WTC11 (cell line): ENCODE measurements around the gene EN2. TPM values are rescaled to one million over a fixed set of nuclear protein-coding genes. Genes with fewer than 3 reads are reported as not detected.

Source experiments
- ATAC-seq: fragments of 200-7000 bp; cut with Tn5 transposase; 2 replicates; pipeline ENCODE4 v1.10.0; 2021; ENCODE audit warnings: mild to moderate bottlenecking, moderate library complexity
- CTCF ChIA-PET: fragments of 300-600 bp; sonication (Branson Sonifier 250); formaldehyde crosslinking; loops from one replicate; lab custom pipeline; 2021; ENCODE audit warnings: antibody characterized with exemption; lab: Charles Lee
- POLR2A ChIA-PET: fragments of 350-600 bp; sonication (Branson Sonifier 250); formaldehyde crosslinking; loops from one replicate; lab custom pipeline; 2021; ENCODE audit warnings: antibody characterized with exemption; lab: Charles Lee
- DNase-seq: peaks from one replicate; pipeline ENCODE4 v3.0.0; 2021; ENCODE audit warnings: low spot score
- H3K27ac Mint-ChIP-seq: 2 replicates; pipeline ENCODE4 v1.8.0; 2021; ENCODE audit warnings: mixed read lengths
- H3K27me3 Mint-ChIP-seq: 2 replicates; pipeline ENCODE4 v1.8.0; 2021; ENCODE audit warnings: low read depth, mild to moderate bottlenecking, moderate library complexity, mixed read lengths
- H3K36me3 Mint-ChIP-seq: 2 replicates; pipeline ENCODE4 v1.8.0; 2021; ENCODE audit warnings: mixed read lengths
- H3K4me1 Mint-ChIP-seq: 2 replicates; pipeline ENCODE4 v1.8.0; 2022; ENCODE audit warnings: mixed read lengths
- H3K4me3 Mint-ChIP-seq: 2 replicates; pipeline ENCODE4 v1.8.0; 2021; ENCODE audit warnings: mild to moderate bottlenecking, moderate library complexity, mixed read lengths
- H3K9me3 Mint-ChIP-seq: 2 replicates; pipeline ENCODE4 v1.8.0; 2021; ENCODE audit warnings: mixed read lengths
- FOXP1 ChIP-seq: sonication (generic); formaldehyde crosslinking; IDR thresholded peaks from 2 replicates; pipeline ENCODE4 v1.8.0; 2022; ENCODE audit warnings: missing genetic modification reagents, mild to moderate bottlenecking, moderate library complexity, borderline replicate concordance
- GABPB1 ChIP-seq: sonication (generic); formaldehyde crosslinking; IDR thresholded peaks from 2 replicates; pipeline ENCODE4 v1.8.1; 2023; ENCODE audit warnings: mild to moderate bottlenecking, missing genetic modification reagents
- KAT7 ChIP-seq: sonication (generic); formaldehyde crosslinking; IDR thresholded peaks from 2 replicates; pipeline ENCODE4 v1.8.1; 2023; ENCODE audit warnings: missing genetic modification reagents, mild to moderate bottlenecking, borderline replicate concordance
- NFE2L1 ChIP-seq: sonication (generic); formaldehyde crosslinking; IDR thresholded peaks from 2 replicates; pipeline ENCODE4 v1.8.1; 2023; ENCODE audit warnings: missing genetic modification reagents
- NR1H2 ChIP-seq: sonication (generic); formaldehyde crosslinking; IDR thresholded peaks from 2 replicates; pipeline ENCODE4 v1.9.0; 2021; ENCODE audit warnings: mild to moderate bottlenecking, moderate library complexity, missing genetic modification reagents
- NR2C2 ChIP-seq: sonication (generic); formaldehyde crosslinking; IDR thresholded peaks from 2 replicates; pipeline ENCODE4 v1.8.0; 2022; ENCODE audit warnings: mild to moderate bottlenecking, missing genetic modification reagents
- NR3C1 ChIP-seq: sonication (generic); formaldehyde crosslinking; conservative IDR thresholded peaks from 2 replicates; pipeline ENCODE4 v1.8.1; 2023; ENCODE audit warnings: low read depth, mild to moderate bottlenecking, missing genetic modification reagents
- PREB ChIP-seq: sonication (generic); formaldehyde crosslinking; IDR thresholded peaks from 2 replicates; pipeline ENCODE4 v1.8.1; 2022; ENCODE audit warnings: mild to moderate bottlenecking, missing genetic modification reagents, moderate library complexity, borderline replicate concordance
- RORB ChIP-seq: fragments of 250-450 bp; sonication (Bioruptor Pico); IDR thresholded peaks from 2 replicates; pipeline ENCODE4 v1.9.0; 2021; ENCODE audit warnings: mild to moderate bottlenecking
- SMAD3 ChIP-seq: sonication (generic); formaldehyde crosslinking; IDR thresholded peaks from 2 replicates; pipeline ENCODE4 v1.8.0; 2022; ENCODE audit warnings: missing genetic modification reagents, mild to moderate bottlenecking, borderline replicate concordance
- STAT6 ChIP-seq: sonication (generic); formaldehyde crosslinking; conservative IDR thresholded peaks from 2 replicates; pipeline ENCODE4 v1.8.1; 2023; ENCODE audit warnings: mild to moderate bottlenecking, low read depth, missing genetic modification reagents, moderate library complexity
- TCF7 ChIP-seq: sonication (generic); formaldehyde crosslinking; IDR thresholded peaks from 2 replicates; pipeline ENCODE4 v1.8.0; 2022; ENCODE audit warnings: mild to moderate bottlenecking, low read depth, missing genetic modification reagents, moderate library complexity
- TEAD4 ChIP-seq: sonication (generic); formaldehyde crosslinking; IDR thresholded peaks from 2 replicates; pipeline ENCODE4 v1.8.0; 2022; ENCODE audit warnings: mild to moderate bottlenecking, missing genetic modification reagents
- ZNF232 ChIP-seq: sonication (generic); formaldehyde crosslinking; IDR thresholded peaks from 2 replicates; pipeline ENCODE4 v1.8.0; 2022; ENCODE audit warnings: mild to moderate bottlenecking, missing genetic modification reagents
- ZNF263 ChIP-seq: sonication (generic); formaldehyde crosslinking; IDR thresholded peaks from 2 replicates; pipeline ENCODE4 v1.8.1; 2022; ENCODE audit warnings: low read depth, mild to moderate bottlenecking, moderate library complexity, missing genetic modification reagents
- ZNF423 ChIP-seq: fragments of 250-450 bp; sonication (Bioruptor Pico); IDR thresholded peaks from 2 replicates; pipeline ENCODE4 v2.1.2; 2022; ENCODE audit warnings: mild to moderate bottlenecking, moderate library complexity
- ZNF671 ChIP-seq: fragments of 250-450 bp; sonication (Bioruptor Pico); IDR thresholded peaks from 2 replicates; pipeline ENCODE4 v1.8.0; 2021; ENCODE audit warnings: mild to moderate bottlenecking
- total RNA-seq: library from RNA; stranded (reverse); gene quantifications from 3 replicates; pipeline ENCODE4 v1.2.3, GENCODE V29; 2021
- TF ChIP-seq, protein P1 (sequence below): sonication (generic); formaldehyde crosslinking; IDR thresholded peaks from 2 replicates; pipeline ENCODE4 v1.8.1; 2022; ENCODE audit warnings: missing genetic modification reagents, borderline replicate concordance
- TF ChIP-seq, protein P2 (sequence below): sonication (generic); formaldehyde crosslinking; IDR thresholded peaks from 2 replicates; pipeline ENCODE4 v1.8.1; 2023; ENCODE audit warnings: mild to moderate bottlenecking, moderate library complexity, missing genetic modification reagents
- TF ChIP-seq, protein P3 (sequence below): sonication (generic); formaldehyde crosslinking; IDR thresholded peaks from 2 replicates; pipeline ENCODE4 v1.8.0; 2022; ENCODE audit warnings: mild to moderate bottlenecking, missing genetic modification reagents
- TF ChIP-seq, protein P4 (sequence below): fragments of 250-450 bp; sonication (Bioruptor Pico); IDR thresholded peaks from 2 replicates; pipeline ENCODE4 v1.8.0; 2021; ENCODE audit warnings: mild to moderate bottlenecking

The EN2 gene
- total RNA-seq, 1 experiment from 2014 or later, result not detected

DNA sequence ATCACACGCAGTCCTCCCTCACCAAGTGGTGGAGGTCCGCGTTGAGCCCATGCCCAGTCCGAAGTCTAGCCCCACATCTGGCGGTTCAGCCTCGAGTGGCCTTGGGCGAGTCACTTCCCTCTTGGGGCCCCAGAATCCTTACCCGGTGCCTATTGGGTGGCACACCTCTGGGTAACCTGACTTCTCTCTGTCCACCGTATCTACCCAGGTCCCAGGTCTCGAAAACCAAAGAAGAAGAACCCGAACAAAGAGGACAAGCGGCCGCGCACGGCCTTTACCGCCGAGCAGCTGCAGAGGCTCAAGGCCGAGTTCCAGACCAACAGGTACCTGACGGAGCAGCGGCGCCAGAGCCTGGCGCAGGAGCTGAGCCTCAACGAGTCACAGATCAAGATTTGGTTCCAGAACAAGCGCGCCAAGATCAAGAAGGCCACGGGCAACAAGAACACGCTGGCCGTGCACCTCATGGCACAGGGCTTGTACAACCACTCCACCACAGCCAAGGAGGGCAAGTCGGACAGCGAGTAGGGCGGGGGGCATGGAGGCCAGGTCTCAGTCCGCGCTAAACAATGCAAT lies 4.3 kb downstream of the EN2 start:
- TF ChIP-seq TEAD4 (CRISPR knock-in tag), result no peak
- TF ChIP-seq ZNF232 (CRISPR knock-in tag), result no peak
- TF ChIP-seq PREB, result no peak
- TF ChIP-seq NR1H2 (CRISPR knock-in tag), result no peak
- TF ChIP-seq RORB (CRISPR knock-in tag), result no peak
- no peak for TF ChIP-seq ZNF671 (CRISPR knock-in tag)
- DNase-seq (no peak), ATAC-seq (no peak)
- H3K4me3 Mint-ChIP-seq, result no peak overlapping the region
- H3K4me1 Mint-ChIP-seq, result peaks cover 20% of the 10 kb centered on the region
- no peaks in the 10 kb centered on the region for H3K9me3 Mint-ChIP-seq
- no peaks in the 10 kb centered on the region for H3K36me3 Mint-ChIP-seq
- ChIA-PET POLR2A (interaction anchor here (0.6 kb wide), 1 partner anchor 1514 kb away, joined by 3 read pairs; no protein-coding TSS in a partner anchor), CTCF (interaction anchor here (0.7 kb wide), 1 partner anchor 82 kb away, joined by 3 read pairs; no protein-coding TSS in a partner anchor)
- H3K27me3 Mint-ChIP-seq, result peaks cover 96% of the 10 kb centered on the region
- no peak overlapping the region for H3K27ac Mint-ChIP-seq

- peaks cover 99% of the 10 kb centered on the region for H3K27me3 Mint-ChIP-seq
- no peaks in the 10 kb centered on the region for H3K9me3 Mint-ChIP-seq
- DNase-seq (no peak), ATAC-seq (no peak)
- TF ChIP-seq ZNF263 (peak; percentile 68; the same call in 1 of the 2 replicates), KAT7 (CRISPR knock-in tag) (no peak), FOXP1 (CRISPR knock-in tag) (peak; percentile 41; the same call in 1 of the 2 replicates)
- TF ChIP-seq, protein P1, sequence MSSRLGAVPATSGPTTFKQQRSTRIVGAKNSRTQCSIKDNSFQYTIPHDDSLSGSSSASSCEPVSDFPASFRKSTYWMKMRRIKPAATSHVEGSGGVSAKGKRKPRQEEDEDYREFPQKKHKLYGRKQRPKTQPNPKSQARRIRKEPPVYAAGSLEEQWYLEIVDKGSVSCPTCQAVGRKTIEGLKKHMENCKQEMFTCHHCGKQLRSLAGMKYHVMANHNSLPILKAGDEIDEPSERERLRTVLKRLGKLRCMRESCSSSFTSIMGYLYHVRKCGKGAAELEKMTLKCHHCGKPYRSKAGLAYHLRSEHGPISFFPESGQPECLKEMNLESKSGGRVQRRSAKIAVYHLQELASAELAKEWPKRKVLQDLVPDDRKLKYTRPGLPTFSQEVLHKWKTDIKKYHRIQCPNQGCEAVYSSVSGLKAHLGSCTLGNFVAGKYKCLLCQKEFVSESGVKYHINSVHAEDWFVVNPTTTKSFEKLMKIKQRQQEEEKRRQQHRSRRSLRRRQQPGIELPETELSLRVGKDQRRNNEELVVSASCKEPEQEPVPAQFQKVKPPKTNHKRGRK (CRISPR knock-in tag), result peak; percentile 97
- TF ChIP-seq, protein P2, sequence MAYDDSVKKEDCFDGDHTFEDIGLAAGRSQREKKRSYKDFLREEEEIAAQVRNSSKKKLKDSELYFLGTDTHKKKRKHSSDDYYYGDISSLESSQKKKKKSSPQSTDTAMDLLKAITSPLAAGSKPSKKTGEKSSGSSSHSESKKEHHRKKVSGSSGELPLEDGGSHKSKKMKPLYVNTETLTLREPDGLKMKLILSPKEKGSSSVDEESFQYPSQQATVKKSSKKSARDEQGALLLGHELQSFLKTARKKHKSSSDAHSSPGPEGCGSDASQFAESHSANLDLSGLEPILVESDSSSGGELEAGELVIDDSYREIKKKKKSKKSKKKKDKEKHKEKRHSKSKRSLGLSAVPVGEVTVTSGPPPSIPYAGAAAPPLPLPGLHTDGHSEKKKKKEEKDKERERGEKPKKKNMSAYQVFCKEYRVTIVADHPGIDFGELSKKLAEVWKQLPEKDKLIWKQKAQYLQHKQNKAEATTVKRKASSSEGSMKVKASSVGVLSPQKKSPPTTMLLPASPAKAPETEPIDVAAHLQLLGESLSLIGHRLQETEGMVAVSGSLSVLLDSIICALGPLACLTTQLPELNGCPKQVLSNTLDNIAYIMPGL (CRISPR knock-in tag), result no peak
- ChIA-PET CTCF (no interaction called here), POLR2A (no interaction called here)
- no peak overlapping the region for H3K4me3 Mint-ChIP-seq
- no peaks in the 10 kb centered on the region for H3K36me3 Mint-ChIP-seq
- peaks cover 24% of the 10 kb centered on the region for H3K4me1 Mint-ChIP-seq
- H3K27ac Mint-ChIP-seq, result no peak overlapping the region
Measured at GRCh38 chr7:155463114-155463811, 5.3 kb downstream of the EN2 start.

DNA sequence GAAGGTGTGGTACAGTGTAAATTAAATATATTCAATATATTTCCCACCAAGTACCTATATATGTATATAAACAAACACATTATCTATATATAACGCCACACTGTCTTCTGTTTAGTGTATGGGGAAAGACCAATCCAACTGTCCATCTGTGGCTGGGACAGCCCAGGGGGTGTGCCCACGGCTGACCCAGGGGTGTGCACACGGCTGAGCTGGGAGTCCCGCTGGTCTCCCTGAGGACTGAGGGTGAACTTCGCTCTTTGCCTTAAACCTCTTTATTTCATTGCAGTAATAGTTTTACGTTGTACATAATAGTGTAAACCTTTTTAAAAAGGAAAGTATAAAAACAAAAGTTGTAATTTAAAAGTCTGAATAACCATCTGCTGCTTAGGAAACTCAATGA lies 6.3 kb downstream of the EN2 start:
- ChIA-PET POLR2A (no interaction called here), CTCF (no interaction called here)
- H3K27ac Mint-ChIP-seq, result no peak overlapping the region
- DNase-seq (no peak), ATAC-seq (no peak)
- TF ChIP-seq ZNF423 (CRISPR knock-in tag), result no peak
- TF ChIP-seq NFE2L1 (CRISPR knock-in tag), result no peak
- TF ChIP-seq SMAD3 (CRISPR knock-in tag), result no peak
- TF ChIP-seq STAT6 (CRISPR knock-in tag), result no peak
- TF ChIP-seq FOXP1 (CRISPR knock-in tag), result no peak
- TF ChIP-seq, protein P3, sequence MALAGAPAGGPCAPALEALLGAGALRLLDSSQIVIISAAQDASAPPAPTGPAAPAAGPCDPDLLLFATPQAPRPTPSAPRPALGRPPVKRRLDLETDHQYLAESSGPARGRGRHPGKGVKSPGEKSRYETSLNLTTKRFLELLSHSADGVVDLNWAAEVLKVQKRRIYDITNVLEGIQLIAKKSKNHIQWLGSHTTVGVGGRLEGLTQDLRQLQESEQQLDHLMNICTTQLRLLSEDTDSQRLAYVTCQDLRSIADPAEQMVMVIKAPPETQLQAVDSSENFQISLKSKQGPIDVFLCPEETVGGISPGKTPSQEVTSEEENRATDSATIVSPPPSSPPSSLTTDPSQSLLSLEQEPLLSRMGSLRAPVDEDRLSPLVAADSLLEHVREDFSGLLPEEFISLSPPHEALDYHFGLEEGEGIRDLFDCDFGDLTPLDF (CRISPR knock-in tag), result no peak
- TF ChIP-seq NR3C1, result no peak
- TF ChIP-seq, protein P4, sequence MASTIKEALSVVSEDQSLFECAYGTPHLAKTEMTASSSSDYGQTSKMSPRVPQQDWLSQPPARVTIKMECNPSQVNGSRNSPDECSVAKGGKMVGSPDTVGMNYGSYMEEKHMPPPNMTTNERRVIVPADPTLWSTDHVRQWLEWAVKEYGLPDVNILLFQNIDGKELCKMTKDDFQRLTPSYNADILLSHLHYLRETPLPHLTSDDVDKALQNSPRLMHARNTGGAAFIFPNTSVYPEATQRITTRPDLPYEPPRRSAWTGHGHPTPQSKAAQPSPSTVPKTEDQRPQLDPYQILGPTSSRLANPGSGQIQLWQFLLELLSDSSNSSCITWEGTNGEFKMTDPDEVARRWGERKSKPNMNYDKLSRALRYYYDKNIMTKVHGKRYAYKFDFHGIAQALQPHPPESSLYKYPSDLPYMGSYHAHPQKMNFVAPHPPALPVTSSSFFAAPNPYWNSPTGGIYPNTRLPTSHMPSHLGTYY, result no peak
- no peak for TF ChIP-seq TCF7
- TF ChIP-seq GABPB1, result no peak
- no peak for TF ChIP-seq NR2C2 (CRISPR knock-in tag)
- no peak overlapping the region for H3K4me3 Mint-ChIP-seq
- H3K36me3 Mint-ChIP-seq, result no peaks in the 10 kb centered on the region
- peaks cover 100% of the 10 kb centered on the region for H3K27me3 Mint-ChIP-seq
- H3K9me3 Mint-ChIP-seq, result no peaks in the 10 kb centered on the region
- H3K4me1 Mint-ChIP-seq, result peaks cover 29% of the 10 kb centered on the region
